Measurements from ENCODE around the gene DDHD1. TPM values are rescaled to one million over a fixed set of nuclear protein-coding genes. Genes with fewer than 3 reads are reported as not detected.

DDHD1 gene
- total and polyA plus RNA-seq, 2 experiments from 2014 or later = 6.2 to 18.8 TPM

DNA sequence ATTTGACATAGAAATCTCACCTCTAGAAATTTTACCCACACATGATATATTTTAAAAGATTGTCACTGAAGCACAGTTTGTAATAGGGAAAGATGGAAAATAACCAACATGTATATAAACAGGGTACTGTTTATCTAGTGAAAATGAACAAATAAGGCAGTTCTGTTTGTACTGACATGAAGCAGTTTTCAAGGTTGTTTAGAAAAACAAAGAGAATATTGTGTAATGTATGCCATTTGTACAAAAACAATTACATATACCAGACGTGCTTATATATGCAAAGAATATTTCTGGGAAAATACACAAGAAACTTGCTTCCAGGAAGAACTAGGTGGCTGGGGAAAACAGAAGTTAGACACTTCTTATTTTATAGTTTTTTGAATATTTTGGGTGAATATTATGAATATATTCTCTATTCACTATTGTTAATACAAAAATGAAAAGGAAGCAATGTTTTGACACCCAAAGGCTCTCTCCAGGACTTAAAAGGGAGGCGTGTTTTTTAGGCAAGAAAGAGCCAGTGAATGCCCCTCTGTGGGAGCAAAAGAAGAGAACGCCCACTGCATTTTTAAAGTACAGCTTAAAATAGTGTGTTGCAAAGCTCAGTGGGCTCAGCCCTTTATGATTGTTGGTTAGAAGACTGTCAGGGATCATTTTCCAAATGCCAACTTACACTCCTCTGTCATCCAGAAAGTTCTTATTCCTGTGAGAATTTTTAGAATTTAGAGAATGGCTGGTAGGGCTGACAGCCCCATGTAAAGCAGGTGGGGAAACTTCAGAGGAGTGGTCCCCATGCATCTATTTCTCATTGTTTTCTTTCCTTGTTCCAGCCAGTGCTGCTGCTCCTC, 142.7 kb downstream of the DDHD1 start:
- H3K9me3 ChIP-seq (ENCODE audit: low read depth) = no peaks in the 10 kb centered on the region
- H2AFZ ChIP-seq = no peak overlapping the region
- no peaks in the 10 kb centered on the region for H3K27me3 ChIP-seq
- peak overlapping the region; percentile 81 for H3K27ac ChIP-seq
- H3K4me2 ChIP-seq = peak overlapping the region; percentile 52
- no peaks in the 10 kb centered on the region for H3K9me2 ChIP-seq (replicated peaks; ENCODE audit: insufficient read depth)
- H3K4me3 ChIP-seq = no peak overlapping the region
- H3K4me1 ChIP-seq (ENCODE audit: insufficient read depth) = peaks cover 13% of the 10 kb centered on the region
- no peaks in the 10 kb centered on the region for H3K36me3 ChIP-seq (replicated peaks; ENCODE audit: insufficient read depth, low read depth)
- 75% methylated on average over 3 of the region's 3 CpGs for WGBS (ENCODE audit: low lambda C conversion rate, missing lambda C conversion rate)
- no peaks in the 10 kb centered on the region for H4K20me1 ChIP-seq (ENCODE audit: insufficient read depth, poor library complexity, severe bottlenecking)
- no peak for DNase-seq (ENCODE audit: low spot score)
- TF ChIP-seq EZH2phosphoT487 (IDR thresholded peaks at IDR 0.05; ENCODE audit: low read depth, severe bottlenecking, unreplicated experiment) = no peak
- TF ChIP-seq, protein P1, sequence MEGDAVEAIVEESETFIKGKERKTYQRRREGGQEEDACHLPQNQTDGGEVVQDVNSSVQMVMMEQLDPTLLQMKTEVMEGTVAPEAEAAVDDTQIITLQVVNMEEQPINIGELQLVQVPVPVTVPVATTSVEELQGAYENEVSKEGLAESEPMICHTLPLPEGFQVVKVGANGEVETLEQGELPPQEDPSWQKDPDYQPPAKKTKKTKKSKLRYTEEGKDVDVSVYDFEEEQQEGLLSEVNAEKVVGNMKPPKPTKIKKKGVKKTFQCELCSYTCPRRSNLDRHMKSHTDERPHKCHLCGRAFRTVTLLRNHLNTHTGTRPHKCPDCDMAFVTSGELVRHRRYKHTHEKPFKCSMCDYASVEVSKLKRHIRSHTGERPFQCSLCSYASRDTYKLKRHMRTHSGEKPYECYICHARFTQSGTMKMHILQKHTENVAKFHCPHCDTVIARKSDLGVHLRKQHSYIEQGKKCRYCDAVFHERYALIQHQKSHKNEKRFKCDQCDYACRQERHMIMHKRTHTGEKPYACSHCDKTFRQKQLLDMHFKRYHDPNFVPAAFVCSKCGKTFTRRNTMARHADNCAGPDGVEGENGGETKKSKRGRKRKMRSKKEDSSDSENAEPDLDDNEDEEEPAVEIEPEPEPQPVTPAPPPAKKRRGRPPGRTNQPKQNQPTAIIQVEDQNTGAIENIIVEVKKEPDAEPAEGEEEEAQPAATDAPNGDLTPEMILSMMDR (IDR thresholded peaks at IDR 0.05; ENCODE audit: poor library complexity) = no peak
- no peak for TF ChIP-seq EZH2 (IDR thresholded peaks at IDR 0.05; ENCODE audit: borderline replicate concordance)
- H3K79me2 ChIP-seq = no peaks in the 10 kb centered on the region

DNA sequence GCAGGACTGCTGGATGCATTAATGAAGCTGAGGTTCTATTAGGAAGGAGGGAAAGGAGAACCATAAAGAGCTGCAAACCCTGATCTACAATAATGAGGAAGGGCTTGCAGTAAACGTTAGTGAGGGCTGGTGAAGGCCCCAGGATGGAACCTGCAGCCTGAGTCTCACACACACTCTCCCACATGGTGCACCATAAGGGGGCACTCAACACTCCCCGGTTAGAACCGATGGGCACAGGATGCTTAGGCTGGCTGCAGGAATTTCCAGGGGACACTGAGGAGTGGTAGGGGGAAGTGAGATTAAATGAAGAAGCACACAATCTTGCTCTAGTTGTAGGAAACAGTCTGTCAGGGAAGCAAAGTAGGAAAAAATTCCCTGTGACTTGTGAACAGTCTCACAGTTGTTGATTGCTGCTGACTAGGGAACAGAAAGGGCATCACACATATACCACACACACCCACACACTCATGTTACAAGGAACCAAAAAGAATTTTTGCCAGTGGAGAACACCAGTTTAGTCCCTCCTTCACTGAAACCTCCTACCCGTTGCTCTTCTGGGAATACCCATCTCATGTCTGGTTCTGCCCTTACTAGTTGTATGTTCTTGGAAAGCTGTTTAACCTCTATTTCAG, 146.1 kb downstream of the DDHD1 start:
- Histone ChIP-seq H3K4me3 (no peak overlapping the region), H3K4me1 (ENCODE audit: insufficient read depth) (peaks cover 13% of the 10 kb centered on the region), H3K27me3 (no peaks in the 10 kb centered on the region), H3K9me2 (replicated peaks; ENCODE audit: insufficient read depth) (no peaks in the 10 kb centered on the region), H2AFZ (no peak overlapping the region), H4K20me1 (ENCODE audit: insufficient read depth, poor library complexity, severe bottlenecking) (no peaks in the 10 kb centered on the region), H3K9me3 (ENCODE audit: low read depth) (no peaks in the 10 kb centered on the region), H3K36me3 (replicated peaks; ENCODE audit: insufficient read depth, low read depth) (no peaks in the 10 kb centered on the region), H3K4me2 (no peak overlapping the region), H3K79me2 (no peaks in the 10 kb centered on the region), H3K27ac (no peak overlapping the region)
- DNase-seq (ENCODE audit: low spot score) = no peak
- TF ChIP-seq EZH2phosphoT487 (IDR thresholded peaks at IDR 0.05; ENCODE audit: low read depth, severe bottlenecking, unreplicated experiment) = no peak
- TF ChIP-seq, protein P1 (IDR thresholded peaks at IDR 0.05; ENCODE audit: poor library complexity) = no peak
- no peak for TF ChIP-seq EZH2 (IDR thresholded peaks at IDR 0.05; ENCODE audit: borderline replicate concordance)
- 76% methylated on average over 4 of the region's 4 CpGs for WGBS (ENCODE audit: low lambda C conversion rate, missing lambda C conversion rate)

DNA sequence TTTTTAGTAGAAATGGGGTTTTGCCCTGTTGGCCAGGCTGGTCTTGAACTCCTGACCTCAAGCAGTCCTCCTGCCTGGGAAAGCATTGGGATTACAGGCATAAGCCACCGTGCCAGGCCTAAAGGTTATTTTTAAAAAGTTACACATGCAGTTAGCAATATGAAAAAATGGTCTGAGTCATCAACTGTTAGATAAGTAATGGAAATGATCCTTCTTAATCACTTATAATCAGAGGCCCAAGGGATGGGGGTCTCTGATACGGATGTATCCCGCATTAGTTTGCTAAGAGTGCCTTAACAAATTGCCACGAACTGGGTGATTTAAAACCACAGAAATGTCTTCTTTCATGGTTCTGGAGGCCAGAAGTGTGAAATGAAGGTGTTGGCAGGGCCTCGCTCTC, 148.1 kb downstream of the DDHD1 start:
- Histone ChIP-seq H3K4me2 (no peak overlapping the region), H3K27me3 (no peaks in the 10 kb centered on the region), H3K4me1 (ENCODE audit: insufficient read depth) (no peaks in the 10 kb centered on the region), H3K79me2 (no peaks in the 10 kb centered on the region), H3K4me3 (no peak overlapping the region), H3K9me3 (ENCODE audit: low read depth) (no peaks in the 10 kb centered on the region), H4K20me1 (ENCODE audit: insufficient read depth, poor library complexity, severe bottlenecking) (no peaks in the 10 kb centered on the region), H3K9me2 (replicated peaks; ENCODE audit: insufficient read depth) (no peaks in the 10 kb centered on the region), H2AFZ (no peak overlapping the region), H3K36me3 (replicated peaks; ENCODE audit: insufficient read depth, low read depth) (no peaks in the 10 kb centered on the region), H3K27ac (no peak overlapping the region)
- TF ChIP-seq EZH2phosphoT487 (IDR thresholded peaks at IDR 0.05; ENCODE audit: low read depth, severe bottlenecking, unreplicated experiment) = no peak
- TF ChIP-seq EZH2 (IDR thresholded peaks at IDR 0.05; ENCODE audit: borderline replicate concordance) = no peak
- TF ChIP-seq, protein P1 (IDR thresholded peaks at IDR 0.05; ENCODE audit: poor library complexity) = no peak
- no peak for DNase-seq (ENCODE audit: low spot score)
- 80% methylated on average over 5 of the region's 5 CpGs for WGBS (ENCODE audit: low lambda C conversion rate, missing lambda C conversion rate)
